Measurements from ENCODE around the gene ANP32B. TPM values are rescaled to one million over a fixed set of nuclear protein-coding genes. Genes with fewer than 3 reads are reported as not detected.

The ANP32B gene
- total RNA-seq, 2 experiments from 2014 or later = 178 to 192 TPM

DNA sequence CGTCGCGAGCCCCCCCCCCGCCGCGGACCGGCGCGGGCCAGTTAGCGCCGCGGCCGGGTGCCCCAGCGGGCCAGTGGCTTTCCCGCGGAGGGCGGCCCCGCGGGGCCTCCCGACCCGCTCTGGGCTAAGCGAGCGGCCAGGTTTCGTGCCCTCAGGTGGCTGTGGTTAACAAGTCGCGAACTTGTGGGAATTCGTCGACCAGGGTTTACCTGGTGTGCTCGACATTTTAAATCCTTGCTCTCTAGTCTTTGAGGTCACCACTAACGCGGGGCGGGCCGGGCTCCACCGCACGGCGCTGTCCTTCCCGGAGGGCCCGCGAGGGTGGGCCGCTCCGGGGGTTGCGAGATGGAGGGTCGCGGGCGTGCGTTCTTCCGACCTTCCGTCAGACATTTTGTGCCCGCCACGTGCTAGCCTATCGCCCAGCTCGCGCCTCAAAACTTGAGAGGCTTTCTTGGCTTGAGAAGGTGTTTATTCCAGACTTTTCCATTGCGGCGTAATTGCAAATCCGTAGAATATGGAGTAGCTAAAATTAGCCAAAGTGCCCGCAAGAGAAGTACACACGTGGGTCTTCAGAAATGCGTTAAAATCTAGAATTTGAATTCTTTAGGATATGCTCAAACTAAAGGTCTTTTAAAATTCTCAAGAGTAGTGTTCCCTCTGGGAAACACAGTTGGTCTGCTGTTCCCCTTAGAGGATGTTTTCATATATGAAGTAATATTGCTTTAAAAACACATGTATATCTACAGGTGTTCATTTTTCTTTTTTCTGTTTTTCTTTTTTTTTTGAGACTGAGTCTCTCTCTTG lies 2.1 kb downstream of the ANP32B start:
- no peaks in the 10 kb centered on the region for H3K27me3 Mint-ChIP-seq
- H3K4me1 Mint-ChIP-seq (ENCODE audit: low read depth) = peaks cover 74% of the 10 kb centered on the region
- TF ChIP-seq, protein P1, sequence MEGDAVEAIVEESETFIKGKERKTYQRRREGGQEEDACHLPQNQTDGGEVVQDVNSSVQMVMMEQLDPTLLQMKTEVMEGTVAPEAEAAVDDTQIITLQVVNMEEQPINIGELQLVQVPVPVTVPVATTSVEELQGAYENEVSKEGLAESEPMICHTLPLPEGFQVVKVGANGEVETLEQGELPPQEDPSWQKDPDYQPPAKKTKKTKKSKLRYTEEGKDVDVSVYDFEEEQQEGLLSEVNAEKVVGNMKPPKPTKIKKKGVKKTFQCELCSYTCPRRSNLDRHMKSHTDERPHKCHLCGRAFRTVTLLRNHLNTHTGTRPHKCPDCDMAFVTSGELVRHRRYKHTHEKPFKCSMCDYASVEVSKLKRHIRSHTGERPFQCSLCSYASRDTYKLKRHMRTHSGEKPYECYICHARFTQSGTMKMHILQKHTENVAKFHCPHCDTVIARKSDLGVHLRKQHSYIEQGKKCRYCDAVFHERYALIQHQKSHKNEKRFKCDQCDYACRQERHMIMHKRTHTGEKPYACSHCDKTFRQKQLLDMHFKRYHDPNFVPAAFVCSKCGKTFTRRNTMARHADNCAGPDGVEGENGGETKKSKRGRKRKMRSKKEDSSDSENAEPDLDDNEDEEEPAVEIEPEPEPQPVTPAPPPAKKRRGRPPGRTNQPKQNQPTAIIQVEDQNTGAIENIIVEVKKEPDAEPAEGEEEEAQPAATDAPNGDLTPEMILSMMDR (IDR thresholded peaks at IDR 0.05) = no peak
- Histone ChIP-seq H3K9me3 (ENCODE audit: control insufficient read depth in 1 of 2, insufficient read depth in 1 of 2, low read length in 2 of 2) (no peaks in the 10 kb centered on the region), H3K4me3 (ENCODE audit: low read length) (peak overlapping the region; percentile 57), H3K27ac (ENCODE audit: low read depth in 1 of 2, low read length in 2 of 2) (peak overlapping the region; percentile 59 to 75), H3K4me1 (ENCODE audit: insufficient read depth, low read length) (peaks cover 59% of the 10 kb centered on the region), H3K27me3 (ENCODE audit: control insufficient read depth in 1 of 2, insufficient read depth in 2 of 2, low read length in 2 of 2) (no peaks in the 10 kb centered on the region), H3K36me3 (ENCODE audit: insufficient read depth, low read length) (no peaks in the 10 kb centered on the region)
- H3K9me3 Mint-ChIP-seq = no peaks in the 10 kb centered on the region
- DNase-seq (peak in 11 of 14 experiments; percentile 10 to 85 (median 23)), ATAC-seq (ENCODE audit: poor library complexity) (no peak)
- CTCF ChIA-PET = interaction anchor here (3.0 to 7.1 kb wide), 2 partner anchors 8 to 63 kb away, joined by 15 to 74 read pairs; partner anchors contain the start of gene TRMO
- H3K27ac Mint-ChIP-seq = peak overlapping the region; percentile 97
- intact Hi-C loops (cut with DNase I, micrococcal nuclease) = loop anchor here (2.0 to 10.0 kb wide), 5 partner anchors 47 to 1120 kb away; partner anchors contain the start of genes NCBP1 (in 1 of the 2), TGFBR1 (in 1 of the 2) and TSTD2 (in 1 of the 2)
- POLR2A ChIA-PET = interaction anchor here (0.8 to 6.9 kb wide), 12 partner anchors 13 to 271 kb away, joined by 3 to 181 read pairs (median 8); partner anchors contain the start of genes NANS, TBC1D2 and TRMO
- peaks cover 4% of the 10 kb centered on the region for H3K36me3 Mint-ChIP-seq (ENCODE audit: low read depth)
- H3K4me3 Mint-ChIP-seq = peak overlapping the region; percentile 92

DNA sequence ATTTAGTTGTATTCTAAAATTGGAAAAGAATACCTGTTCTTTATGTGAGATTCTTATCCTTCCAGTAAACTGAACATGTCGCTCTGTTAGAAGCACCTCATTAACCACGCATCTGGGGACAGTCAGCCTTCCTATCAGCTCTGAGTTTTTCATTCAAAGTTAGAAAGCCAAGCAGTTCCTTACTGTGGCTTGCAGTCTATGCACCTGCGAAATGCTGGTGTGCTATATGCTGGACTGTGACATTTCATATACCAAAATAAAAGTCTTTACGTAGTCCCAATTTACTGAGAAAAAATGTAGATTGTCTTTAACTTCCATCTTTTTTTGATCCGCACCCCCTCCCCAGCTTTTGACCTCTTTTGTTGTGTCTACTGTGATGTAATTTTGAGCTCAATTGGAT lies 4.3 kb downstream of the ANP32B start:
- DNase-seq (peak in 2 of 14 experiments; percentile 22 to 30), ATAC-seq (ENCODE audit: poor library complexity) (no peak)
- intact Hi-C loops (cut with DNase I, micrococcal nuclease) = loop anchor here in 1 of 2 experiments (5.0 to 10.0 kb wide), 3 partner anchors 45 to 1117 kb away; partner anchors contain the start of gene TGFBR1
- Mint-ChIP-seq H3K9me3 (no peaks in the 10 kb centered on the region), H3K4me1 (ENCODE audit: low read depth) (peaks cover 70% of the 10 kb centered on the region), H3K36me3 (ENCODE audit: low read depth) (peaks cover 4% of the 10 kb centered on the region), H3K27me3 (no peaks in the 10 kb centered on the region), H3K4me3 (peak overlapping the region; percentile 52), H3K27ac (peak overlapping the region; percentile 97)
- Histone ChIP-seq H3K4me1 (ENCODE audit: insufficient read depth, low read length) (peaks cover 58% of the 10 kb centered on the region), H3K36me3 (ENCODE audit: insufficient read depth, low read length) (no peaks in the 10 kb centered on the region), H3K27ac (ENCODE audit: low read depth in 1 of 2, low read length in 2 of 2) (no peak overlapping the region), H3K27me3 (ENCODE audit: control insufficient read depth in 1 of 2, insufficient read depth in 2 of 2, low read length in 2 of 2) (no peaks in the 10 kb centered on the region), H3K9me3 (ENCODE audit: control insufficient read depth in 1 of 2, insufficient read depth in 1 of 2, low read length in 2 of 2) (no peaks in the 10 kb centered on the region), H3K4me3 (ENCODE audit: low read length) (no peak overlapping the region)
- ChIA-PET CTCF (interaction anchor here (1.0 to 7.1 kb wide), 4 partner anchors 15 to 131 kb away, joined by 3 to 74 read pairs (median 3); partner anchors contain the start of gene TRMO), POLR2A (interaction anchor here (0.6 to 6.9 kb wide), 7 partner anchors 10 to 262 kb away, joined by 3 to 181 read pairs (median 3); partner anchors contain the start of gene TRMO)
- TF ChIP-seq, protein P1 (IDR thresholded peaks at IDR 0.05) = no peak

- Histone ChIP-seq H3K27me3 (ENCODE audit: control insufficient read depth in 1 of 2, insufficient read depth in 2 of 2, low read length in 2 of 2) (no peaks in the 10 kb centered on the region), H3K4me3 (ENCODE audit: low read length) (no peak overlapping the region), H3K36me3 (ENCODE audit: insufficient read depth, low read length) (peaks cover 10% of the 10 kb centered on the region), H3K9me3 (ENCODE audit: control insufficient read depth in 1 of 2, insufficient read depth in 1 of 2, low read length in 2 of 2) (no peaks in the 10 kb centered on the region), H3K27ac (ENCODE audit: low read depth in 1 of 2, low read length in 2 of 2) (no peak overlapping the region), H3K4me1 (ENCODE audit: insufficient read depth, low read length) (peaks cover 62% of the 10 kb centered on the region)
- CTCF ChIA-PET = interaction anchor here (1.0 kb wide), 1 partner anchor 11 kb away, joined by 3 read pairs; no protein-coding TSS in a partner anchor
- peaks cover 95% of the 10 kb centered on the region for H3K4me1 Mint-ChIP-seq (ENCODE audit: low read depth)
- H3K36me3 Mint-ChIP-seq (ENCODE audit: low read depth) = peaks cover 16% of the 10 kb centered on the region
- intact Hi-C loops (cut with DNase I, micrococcal nuclease) = loop anchor here in 1 of 2 experiments (10.0 kb wide), 1 partner anchor 1235 kb away; no protein-coding TSS in a partner anchor
- peak overlapping the region; percentile 21 for H3K4me3 Mint-ChIP-seq
- POLR2A ChIA-PET = interaction anchor here (0.7 to 1.1 kb wide), 2 partner anchors 9 to 67 kb away, joined by 3 read pairs; no protein-coding TSS in a partner anchor
- TF ChIP-seq, protein P1 (IDR thresholded peaks at IDR 0.05) = no peak
- peak in 1 of 14 experiments; percentile 35 for DNase-seq
- peak overlapping the region; percentile 97 for H3K27ac Mint-ChIP-seq
- H3K27me3 Mint-ChIP-seq = no peaks in the 10 kb centered on the region
- H3K9me3 Mint-ChIP-seq = no peaks in the 10 kb centered on the region
- no peak for ATAC-seq (ENCODE audit: poor library complexity)
Measured at GRCh38 chr9:97990259-97990658, 7.1 kb downstream of the ANP32B start.
